H1 (cell line): ENCODE results near the gene C1QL3. TPM values are rescaled to one million over a fixed set of nuclear protein-coding genes. Genes with fewer than 3 reads are reported as not detected.

Source experiments
- ATF3 ChIP-seq: IDR thresholded peaks from 2 replicates; pipeline ENCODE4 v1.6.1; 2011; ENCODE audit warnings: low read depth, mild to moderate bottlenecking, low read length; ENCODE audit not compliant: insufficient read depth
- EP300 ChIP-seq, 2 experiments: IDR thresholded peaks; 1 replicate in 1 of 2; 2 replicates in 1 of 2; pipeline ENCODE4 v1.6.1; 2011 to 2012; ENCODE audit warnings: low read depth in 2 of 2, low read length in 2 of 2, mild to moderate bottlenecking in 2 of 2, borderline replicate concordance in 1 of 2, inconsistent platforms in 1 of 2, moderate library complexity in 1 of 2
- MAX ChIP-seq: IDR thresholded peaks from 2 replicates; pipeline ENCODE4 v1.6.1; 2012; ENCODE audit warnings: inconsistent platforms
- TAF1 ChIP-seq: IDR thresholded peaks from 2 replicates; pipeline ENCODE4 v1.6.1; 2011; ENCODE audit warnings: mild to moderate bottlenecking, low read depth, low read length
- YY1 ChIP-seq: IDR thresholded peaks from 2 replicates; pipeline ENCODE4 v1.6.1; 2011; ENCODE audit warnings: low read depth, mild to moderate bottlenecking, low read length
- ZNF274 ChIP-seq: IDR thresholded peaks from 2 replicates; pipeline ENCODE4 v1.7.0; 2012; ENCODE audit warnings: low read length, borderline replicate concordance; ENCODE audit errors: extremely low read depth
- polyA plus RNA-seq, 7 experiments: library from polyadenylated mRNA; depleted of rRNA in 3 of 7; stranded (reverse) in 5 of 7; unstranded in 2 of 7; fragments of >200 nt in 5 of 7; fragments of 200-250 nt in 2 of 7; gene quantifications; 1 replicate in 5 of 7; 2 replicates in 1 of 7; 4 replicates in 1 of 7; pipeline versions ENCODE4 v1.2.1 to v1.2.3, GENCODE V29; 2011 to 2013; ENCODE audit warnings: missing spikeins in 2 of 7, mixed read lengths in 2 of 7
- total RNA-seq: library from RNA; stranded (reverse); fragmentation: NEBNext Ultra II Directional; extraction: Animal tissue kit (Norgen Biotek cat#: 25700); gene quantifications from 2 replicates; pipeline ENCODE4 v1.2.1, GENCODE V29; 2021

Gene C1QL3
- total and polyA plus RNA-seq, 2 of the 8 experiments (the other 6 are each of a cell fraction or from before 2014, with no cell fraction given), result 1.0 to 1.8 TPM

GRCh38 chr10:16483241-16483917 is 38.3 kb downstream of the C1QL3 start (continued):
- no peak for TF ChIP-seq EP300 (IDR thresholded peaks at IDR 0.05; ENCODE audit: borderline replicate concordance in 1 of 2, low read depth in 2 of 2, low read length in 2 of 2)
- TF ChIP-seq ZNF274, result no peak
- no peak for TF ChIP-seq TAF1
- no peak for TF ChIP-seq MAX
- no peak for TF ChIP-seq ATF3
- no peak for TF ChIP-seq YY1
